Heart right ventricle (tissue), 16 donors: ENCODE data around the gene LRRC26. TPM values are rescaled to one million over a fixed set of nuclear protein-coding genes. Genes with fewer than 3 reads are reported as not detected.

Experiments
- ATAC-seq, 8 donors: fragments of 200-7000 bp; cut with Tn5 transposase; one replicate each; pipeline ENCODE4 v1.9.1; 2020; ENCODE audit warnings: mild to moderate bottlenecking in 8 of 8, moderate library complexity in 8 of 8, moderate number of reproducible peaks in 1 of 8
- DNase-seq, 2 donors: peaks; one replicate each; pipeline ENCODE4 v3.0.0-alpha.2; 2020
- H3K27ac ChIP-seq, 10 donors: fragments of 200-600 bp; sonication (generic) in 2 of 10; one replicate each; pipeline versions ENCODE4 v1.5.0 to v1.8.0; 2020 to 2022; ENCODE audit warnings: mild to moderate bottlenecking in 3 of 10
- H3K27me3 ChIP-seq, 7 donors: fragments of 200-600 bp; one replicate each; pipeline ENCODE4 v1.8.0; 2021 to 2022; ENCODE audit warnings: mild to moderate bottlenecking in 2 of 7
- H3K36me3 ChIP-seq, 9 donors: fragments of 200-600 bp; sonication (generic) in 1 of 9; one replicate each; pipeline versions ENCODE4 v1.5.0 to v1.8.0; 2020 to 2022; ENCODE audit warnings: mild to moderate bottlenecking in 2 of 9
- H3K4me1 ChIP-seq, 9 donors: fragments of 200-600 bp; sonication (generic) in 1 of 9; one replicate each; pipeline versions ENCODE4 v1.5.0 to v1.8.0; 2020 to 2022; ENCODE audit warnings: mild to moderate bottlenecking in 4 of 9
- H3K4me3 ChIP-seq, 10 donors: fragments of 200-600 bp; sonication (generic) in 2 of 10; one replicate each; pipeline versions ENCODE4 v1.5.0 to v1.8.0; 2020 to 2022; ENCODE audit warnings: mild to moderate bottlenecking in 7 of 10, moderate library complexity in 2 of 10
- H3K9me3 ChIP-seq, 11 donors: fragments of 200-600 bp in 10 of 11; sonication (generic) in 2 of 11; one replicate each; pipeline versions ENCODE4 v1.5.0 to v1.8.0; 2013 to 2022; ENCODE audit warnings: mild to moderate bottlenecking in 2 of 11, control low read depth in 1 of 11, moderate library complexity in 1 of 11
- CTCF ChIP-seq, 9 donors: fragments of 200-600 bp; sonication (generic) in 2 of 9; IDR thresholded peaks; one replicate each; pipeline versions ENCODE4 v1.5.0 to v1.8.0; 2021 to 2022; ENCODE audit warnings: antibody characterized with exemption in 9 of 9, mild to moderate bottlenecking in 5 of 9, moderate library complexity in 1 of 9
- WGBS, 2 donors: extraction: QIAGEN DNeasy Blood & Tissue Kit; methylation state at CpG; one replicate each; pipeline ENCODE4 v1.1.7; 2013; ENCODE audit warnings: inconsistent platforms in 1 of 2; 5-methylcytosine and 5-hydroxymethylcytosine counted together
- intact Hi-C, 10 donors: fragments of 100-400 bp; cut with DNase I; formaldehyde crosslinking; loops; one replicate each; pipeline versions ENCODE4 v1.11.1 to v1.14.2; 2022
- polyA plus RNA-seq, 2 donors: library from polyadenylated mRNA; stranded (reverse); fragments of 200-250 nt; gene quantifications; one replicate each; pipeline ENCODE4 v1.2.3, GENCODE V29; 2013
- total RNA-seq, 10 donors: library from RNA; stranded (reverse); fragmentation: NEBNext Ultra II Directional in 3 of 10; extraction: Animal tissue kit (Norgen Biotek cat#: 25700) in 3 of 10; gene quantifications; one replicate each; pipeline versions ENCODE4 v1.2.1 to v1.2.4, GENCODE V29; 2021 to 2023
- donor health status: Arrhythmogenic right ventricular cardiomyopathy.
- donor health status: ischemic (EF 13 %, LVEDD 7.1; RV severe dilation, severe dysfunction).
- donor health status: healthy with polysubstance abuse.
- donor health status: DM: no; HTN: yes; CAD: no.
- donor health status: DM: no; HTN: no; CAD: no.
- donor health status: ischemic (EF 25% LVEDD 6.9; RV normal size, moderate dysfunction).
- donor health status: ischemic (EF 25% LVEDD 5.7; RV mildly dilated, moderate dysfunction).
- donor health status: healthy.
- donor health status: DM: yes; HTN: yes; CAD: no.
- donor health status: Ischemic cardiomyopathy.
- donor health status: ischemic (EF 35%, LVEDD 5.7; RV mildly dilated, moderate dysfunction).
- donor health status: nonischemic (EF 11% LVEDD 7.7; RV severe dilation, severe dysfunction).
- donor health status: DM: yes; HTN: yes; CAD: no.
- donor health status: PGD.
- donor health status: ischemic (EF 29% LVEDD 5.4; RV normal size, mild dysfunction).
- donor health status: nonischemic (EF 23%, LVEDD 6.1; RV moderate dilation, normal function).

LRRC26 gene
- total and polyA plus RNA-seq, 12 donors = not detected

GRCh38 chr9:137199411-137200121 lies 29.7 kb upstream of the LRRC26 start:
- H3K4me1 ChIP-seq = peaks cover 53 to 90% (median 79%) of the 10 kb centered on the region in 9 donors
- no peaks in the 10 kb centered on the region for H3K27me3 ChIP-seq
- H3K4me3 ChIP-seq = peak overlapping the region; percentile 32 to 84 (median 62)
- 5% methylated on average over 37 to 51 of the region's 51 CpGs for WGBS, 2 donors
- no peaks in the 10 kb centered on the region for H3K36me3 ChIP-seq
- ATAC-seq (no peak), DNase-seq (no peak)
- H3K27ac ChIP-seq = peak overlapping the region in 7 of 10 donors; percentile 1 to 69 (median 44)
- H3K9me3 ChIP-seq = no peaks in the 10 kb centered on the region
- TF ChIP-seq CTCF (IDR thresholded peaks at IDR 0.05) = no peak
- intact Hi-C loops = loop anchor here in 1 of 10 donors (2.0 to 5.0 kb wide), 2 partner anchors 23 to 533 kb away; partner anchors contain the start of gene RNF208

GRCh38 chr9:137198902-137199283 lies 29.0 kb upstream of the LRRC26 start:
- WGBS, 2 donors = 57 to 59% methylated on average over 11 of the region's 11 CpGs
- H3K4me3 ChIP-seq = peak overlapping the region in 9 of 10 donors; percentile 44 to 84 (median 71)
- TF ChIP-seq CTCF (IDR thresholded peaks at IDR 0.05) = no peak
- H3K36me3 ChIP-seq = no peaks in the 10 kb centered on the region
- no peaks in the 10 kb centered on the region for H3K27me3 ChIP-seq
- DNase-seq (no peak), ATAC-seq (no peak)
- H3K27ac ChIP-seq = peak overlapping the region in 7 of 10 donors; percentile 1 to 69 (median 44)
- intact Hi-C loops = loop anchor here in 1 of 10 donors (5.0 kb wide), 1 partner anchor 533 kb away; no protein-coding TSS in a partner anchor
- H3K9me3 ChIP-seq = no peaks in the 10 kb centered on the region
- H3K4me1 ChIP-seq = peaks cover 46 to 90% (median 72%) of the 10 kb centered on the region in 9 donors

- peak overlapping the region in 7 of 10 donors; percentile 44 to 84 (median 71) for H3K4me3 ChIP-seq
- 71 to 75% methylated on average over 19 of the region's 19 CpGs for WGBS, 2 donors
- no peaks in the 10 kb centered on the region for H3K36me3 ChIP-seq
- DNase-seq (no peak), ATAC-seq (no peak)
- peak overlapping the region in 4 of 10 donors; percentile 1 to 69 (median 23) for H3K27ac ChIP-seq
- H3K9me3 ChIP-seq = no peaks in the 10 kb centered on the region
- H3K27me3 ChIP-seq = no peaks in the 10 kb centered on the region
- peaks cover 42 to 90% (median 66%) of the 10 kb centered on the region in 9 donors for H3K4me1 ChIP-seq
- TF ChIP-seq CTCF (IDR thresholded peaks at IDR 0.05) = no peak
- intact Hi-C loops = loop anchor here in 1 of 10 donors (5.0 kb wide), 1 partner anchor 534 kb away; no protein-coding TSS in a partner anchor
Measured at GRCh38 chr9:137198051-137198901, 28.4 kb upstream of the LRRC26 start.
